HG02759 (cell line): ENCODE data around the gene CD5L.

ENCODE experiments used
- ATAC-seq: cut with Tn5 transposase; IDR thresholded peaks from one replicate; pipeline ENCODE4 v1.9.1; 2021; ENCODE audit warnings: mild to moderate bottlenecking, moderate library complexity; ENCODE audit not compliant: unreplicated experiment

Gene CD5L

DNA sequence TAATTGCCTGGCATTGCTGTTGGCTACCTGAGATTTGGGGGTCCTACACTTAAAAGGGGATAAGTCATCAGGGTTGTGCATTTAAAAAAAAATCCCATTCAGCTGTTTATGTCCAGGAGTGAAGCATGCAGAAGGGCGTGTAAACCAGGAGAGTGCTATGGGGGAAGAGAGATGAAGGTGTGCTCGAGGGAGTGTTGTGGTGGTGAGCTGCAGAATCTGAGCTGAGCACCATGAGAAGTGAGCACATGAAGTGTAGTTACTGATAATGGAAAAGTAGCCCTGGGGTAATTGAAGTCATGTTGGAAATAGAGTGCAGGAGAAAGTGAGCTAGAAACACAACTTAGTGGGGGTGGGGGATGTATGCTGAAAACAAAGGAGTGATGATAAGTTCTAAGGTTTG is 22.4 kb downstream of the CD5L start:
- no peak for ATAC-seq

DNA sequence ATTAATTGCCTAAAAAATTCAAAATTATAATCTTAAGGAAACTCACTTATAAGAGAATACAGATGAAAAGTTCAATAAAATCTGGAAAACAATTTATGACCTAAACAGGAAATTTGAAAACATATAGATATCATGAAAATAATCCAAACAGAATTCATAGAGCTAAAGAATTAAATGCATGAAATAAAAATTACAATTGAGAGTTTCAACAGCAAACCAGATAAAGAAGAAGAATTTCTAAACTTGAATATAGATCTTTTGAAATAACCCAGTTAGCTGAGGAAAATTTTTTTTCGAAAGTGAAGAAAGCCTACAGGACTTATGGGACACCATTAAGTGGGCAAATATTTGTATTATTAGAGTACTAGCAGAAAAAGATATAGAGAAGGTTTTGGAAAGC is 28.3 kb downstream of the CD5L start:
- no peak for ATAC-seq

DNA sequence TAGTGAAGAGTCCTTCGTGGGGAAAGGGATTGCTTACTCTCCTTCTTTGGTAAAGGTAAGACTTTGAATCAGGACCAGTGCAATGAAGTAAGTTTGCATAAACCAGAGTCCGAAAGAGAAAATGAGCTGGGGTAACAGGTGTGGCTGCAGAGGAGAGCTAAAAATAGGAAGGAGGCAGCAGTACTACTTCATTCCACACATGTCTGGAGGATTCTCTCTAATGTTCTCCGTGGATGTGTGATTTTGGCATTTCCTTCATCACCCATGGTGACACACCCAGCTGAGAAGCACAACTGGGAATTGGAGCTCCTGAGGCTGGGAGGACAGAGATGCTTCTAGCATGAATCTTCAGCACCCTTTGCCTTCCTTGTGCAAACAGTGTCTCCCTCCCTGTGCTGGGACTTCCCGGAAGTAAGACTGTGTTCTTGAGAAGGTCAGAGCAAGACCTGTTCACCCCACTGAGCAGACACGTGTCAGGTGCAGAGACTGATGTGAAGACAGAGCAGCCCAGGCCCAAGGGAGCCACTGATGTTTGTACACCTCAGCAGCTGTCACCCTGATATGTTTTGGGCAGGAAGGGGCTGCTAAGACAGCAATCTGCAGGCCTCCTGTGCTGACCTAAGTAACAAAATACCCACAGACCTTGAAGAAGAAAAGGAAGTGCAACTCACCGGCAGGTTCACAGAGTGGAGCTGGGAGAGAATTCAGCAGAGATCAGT is 35.0 kb downstream of the CD5L start:
- ATAC-seq, result peak; percentile 93

DNA sequence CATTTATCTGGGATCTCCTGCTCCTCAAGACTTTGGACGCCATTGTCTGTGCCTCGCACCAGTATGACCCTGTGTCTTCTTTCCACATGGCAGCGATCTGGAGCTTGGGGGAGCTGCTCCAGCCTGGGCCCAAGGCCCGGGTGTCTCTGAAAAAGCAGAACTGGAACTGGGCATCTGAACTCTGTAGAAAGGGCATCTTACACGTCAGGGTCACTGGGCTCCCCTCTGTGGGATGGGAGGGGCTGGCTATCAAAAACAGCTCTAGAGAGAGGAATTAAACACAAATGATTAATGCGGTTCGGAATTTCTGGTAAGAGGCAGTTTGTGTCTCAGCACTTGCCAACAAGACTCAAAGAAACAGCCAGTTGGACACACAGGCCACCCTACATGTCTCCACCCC is 37.8 kb downstream of the CD5L start:
- ATAC-seq, result no peak

- ATAC-seq, result no peak
Observed at GRCh38 chr1:157799996-157800395, 41.6 kb downstream of the CD5L start.

DNA sequence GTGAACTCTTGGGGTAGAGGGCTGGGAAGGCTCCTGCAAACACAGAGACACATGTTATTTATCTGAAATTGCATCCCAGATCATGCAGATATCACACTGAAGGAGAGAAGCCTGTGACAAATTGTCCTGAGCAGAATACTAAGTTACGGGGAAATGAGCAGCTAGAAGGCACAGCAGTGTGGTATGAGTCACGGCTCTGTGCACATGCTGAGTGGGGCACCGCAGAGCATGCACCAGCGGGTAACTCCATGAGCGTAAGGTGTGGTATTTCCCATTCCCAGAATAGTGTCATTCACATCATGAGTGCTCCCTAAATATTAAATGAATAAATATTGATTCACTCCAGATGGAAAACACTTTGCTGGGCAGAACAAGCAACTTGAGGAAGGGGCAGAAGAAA is 43.4 kb downstream of the CD5L start:
- no peak for ATAC-seq

GRCh38 chr1:157785248-157785647 is 56.4 kb downstream of the CD5L start:
- ATAC-seq, result no peak

GRCh38 chr1:157784801-157785200 is 56.8 kb downstream of the CD5L start:
- ATAC-seq, result no peak

DNA sequence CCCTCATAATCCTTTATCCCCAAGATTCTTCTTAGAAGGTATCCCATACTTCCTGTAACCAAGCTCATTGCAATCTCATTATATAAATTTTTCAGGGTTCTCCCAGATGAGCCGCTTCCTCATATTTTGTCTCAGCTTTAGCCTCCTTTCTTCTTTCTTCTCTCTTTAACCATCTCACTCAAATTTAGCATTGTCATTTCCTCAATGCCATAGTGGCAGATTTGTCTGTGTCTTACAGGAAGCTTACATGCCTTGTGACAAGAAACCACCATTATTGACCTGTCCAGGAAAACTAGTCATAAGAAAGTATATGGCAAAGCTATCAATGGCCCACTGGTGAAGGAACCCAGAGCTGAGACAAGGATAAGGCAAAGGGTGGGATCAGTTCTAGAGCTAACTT is 58.7 kb downstream of the CD5L start:
- ATAC-seq, result no peak

GRCh38 chr1:157781048-157781447 is 60.6 kb downstream of the CD5L start:
- peak; percentile 64 for ATAC-seq
